ENCODE data around the gene STK40.

The STK40 gene

DNA sequence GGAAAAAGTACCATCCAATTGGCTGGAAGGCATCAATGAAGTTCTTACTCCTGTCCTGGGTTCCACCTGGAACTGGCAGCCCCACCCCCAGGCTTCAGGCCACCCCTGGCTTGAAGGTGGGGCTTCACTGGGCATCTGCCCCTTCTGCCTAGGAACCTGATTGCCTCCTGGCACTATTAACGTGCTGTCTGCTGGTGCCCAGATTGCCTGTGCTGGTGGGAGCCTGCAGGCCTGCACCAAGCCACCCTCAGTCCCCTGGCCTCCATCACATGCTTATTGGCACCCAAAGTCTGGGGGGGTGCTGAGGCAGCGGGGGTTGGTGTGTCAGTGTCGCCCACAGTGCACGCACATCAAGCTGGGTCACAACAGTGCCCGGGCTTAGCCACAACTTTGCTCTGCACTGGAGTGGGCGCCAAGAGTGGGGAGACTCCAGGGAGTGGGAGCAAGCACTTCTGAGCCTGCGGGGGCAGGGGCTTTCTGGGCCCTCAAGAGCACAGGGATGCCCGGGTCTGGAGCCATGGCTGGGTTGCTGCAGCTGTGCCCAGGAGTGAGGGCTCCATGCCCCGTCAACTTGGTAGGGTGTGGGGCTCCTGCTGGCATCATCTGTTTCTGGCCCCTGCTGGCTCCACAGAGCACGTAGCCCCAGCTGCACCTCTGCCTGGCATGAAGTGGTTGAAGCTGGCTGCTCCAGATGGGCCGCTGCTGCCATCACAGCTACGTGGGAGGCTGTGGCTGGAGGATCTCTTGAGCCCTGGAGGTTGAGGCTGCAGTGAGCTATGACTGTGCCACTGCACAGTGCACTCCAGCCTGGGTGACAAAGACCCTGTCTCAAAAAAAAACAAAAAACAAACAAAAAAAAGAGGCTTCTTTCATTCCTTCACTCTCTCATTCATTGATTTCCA is 16.1 kb upstream of the STK40 start:
- Histone ChIP-seq H3K9me3 (ENCODE audit: control insufficient read depth, insufficient read depth, low read length) (peaks cover 14% of the 10 kb centered on the region; the same call in 1 of the 2 replicates), H3K27ac (ENCODE audit: low read depth, low read length) (no peak overlapping the region), H3K4me1 (ENCODE audit: control insufficient read depth, low read length) (peaks cover 34% of the 10 kb centered on the region), H3K27me3 (ENCODE audit: control insufficient read depth, low read length) (no peaks in the 10 kb centered on the region), H4K20me1 (ENCODE audit: control insufficient read depth, insufficient read depth, low read depth, low read length) (no peaks in the 10 kb centered on the region), H3K4me3 (ENCODE audit: low read length) (no peak overlapping the region), H3F3A (ENCODE audit: control insufficient read depth, insufficient read depth) (peaks cover 12% of the 10 kb centered on the region), H3K36me3 (ENCODE audit: control insufficient read depth, low read length) (peaks cover 9% of the 10 kb centered on the region), H3K9me2 (replicated peaks; ENCODE audit: control insufficient read depth, low read length) (no peaks in the 10 kb centered on the region), H3K4me2 (ENCODE audit: low read length) (no peak overlapping the region), H3K79me2 (ENCODE audit: control insufficient read depth, low read length) (peaks cover 16% of the 10 kb centered on the region)
- TF ChIP-seq, protein P1, sequence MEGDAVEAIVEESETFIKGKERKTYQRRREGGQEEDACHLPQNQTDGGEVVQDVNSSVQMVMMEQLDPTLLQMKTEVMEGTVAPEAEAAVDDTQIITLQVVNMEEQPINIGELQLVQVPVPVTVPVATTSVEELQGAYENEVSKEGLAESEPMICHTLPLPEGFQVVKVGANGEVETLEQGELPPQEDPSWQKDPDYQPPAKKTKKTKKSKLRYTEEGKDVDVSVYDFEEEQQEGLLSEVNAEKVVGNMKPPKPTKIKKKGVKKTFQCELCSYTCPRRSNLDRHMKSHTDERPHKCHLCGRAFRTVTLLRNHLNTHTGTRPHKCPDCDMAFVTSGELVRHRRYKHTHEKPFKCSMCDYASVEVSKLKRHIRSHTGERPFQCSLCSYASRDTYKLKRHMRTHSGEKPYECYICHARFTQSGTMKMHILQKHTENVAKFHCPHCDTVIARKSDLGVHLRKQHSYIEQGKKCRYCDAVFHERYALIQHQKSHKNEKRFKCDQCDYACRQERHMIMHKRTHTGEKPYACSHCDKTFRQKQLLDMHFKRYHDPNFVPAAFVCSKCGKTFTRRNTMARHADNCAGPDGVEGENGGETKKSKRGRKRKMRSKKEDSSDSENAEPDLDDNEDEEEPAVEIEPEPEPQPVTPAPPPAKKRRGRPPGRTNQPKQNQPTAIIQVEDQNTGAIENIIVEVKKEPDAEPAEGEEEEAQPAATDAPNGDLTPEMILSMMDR (IDR thresholded peaks at IDR 0.05; ENCODE audit: low read depth, low read length, poor library complexity, severe bottlenecking), result no peak
- TF ChIP-seq EZH2phosphoT487 (IDR thresholded peaks at IDR 0.05; ENCODE audit: borderline replicate concordance, low read length), result no peak

DNA sequence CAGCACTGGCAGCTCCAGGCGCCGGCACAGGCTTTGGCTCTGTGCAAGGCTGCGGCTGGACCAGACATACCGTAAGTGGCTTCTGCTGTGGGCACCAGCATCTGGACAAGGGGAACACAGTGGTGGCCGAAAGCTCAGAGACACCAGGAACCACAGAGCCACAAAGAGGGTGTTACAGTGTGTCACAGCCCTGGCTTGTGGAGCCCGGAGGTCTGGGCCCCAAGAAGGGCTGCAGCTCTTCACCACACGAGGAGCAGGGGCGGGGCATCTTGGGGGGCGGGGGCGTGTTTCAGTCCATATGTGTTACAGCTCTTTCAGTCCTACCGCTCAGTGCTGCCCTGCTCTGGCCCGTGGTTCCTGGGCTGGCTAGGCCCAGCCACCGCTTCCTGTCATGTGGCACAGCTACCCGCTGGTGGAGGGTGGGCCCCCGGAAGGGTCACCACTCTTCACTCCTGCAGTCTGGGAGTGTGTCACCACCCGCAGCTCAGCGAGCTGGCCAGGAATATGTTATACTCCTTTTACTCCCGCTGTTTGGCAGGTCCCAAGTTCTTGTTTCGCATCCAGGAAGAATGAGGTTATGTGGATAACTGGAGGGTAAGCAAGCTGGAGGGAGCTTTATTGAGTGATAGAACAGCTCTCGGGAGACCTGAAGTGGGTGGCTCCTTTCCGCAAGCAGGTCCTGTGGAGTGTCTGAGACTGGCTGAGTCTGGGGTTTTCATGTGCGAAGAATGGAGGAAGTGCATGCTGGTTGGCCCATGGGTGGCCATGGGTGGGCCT is 15.3 kb upstream of the STK40 start:
- H3K27me3 ChIP-seq (ENCODE audit: control insufficient read depth, low read length), result no peaks in the 10 kb centered on the region
- H3F3A ChIP-seq (ENCODE audit: control insufficient read depth, insufficient read depth), result peaks cover 12% of the 10 kb centered on the region
- TF ChIP-seq EZH2phosphoT487 (IDR thresholded peaks at IDR 0.05; ENCODE audit: borderline replicate concordance, low read length), result no peak
- TF ChIP-seq, protein P1 (IDR thresholded peaks at IDR 0.05; ENCODE audit: low read depth, low read length, poor library complexity, severe bottlenecking), result no peak
- peaks cover 34% of the 10 kb centered on the region for H3K4me1 ChIP-seq (ENCODE audit: control insufficient read depth, low read length)
- H3K9me3 ChIP-seq (ENCODE audit: control insufficient read depth, insufficient read depth, low read length), result peaks cover 14% of the 10 kb centered on the region; the same call in 1 of the 2 replicates
- H3K79me2 ChIP-seq (ENCODE audit: control insufficient read depth, low read length), result peaks cover 24% of the 10 kb centered on the region
- H3K4me2 ChIP-seq (ENCODE audit: low read length), result no peak overlapping the region
- H3K36me3 ChIP-seq (ENCODE audit: control insufficient read depth, low read length), result peaks cover 17% of the 10 kb centered on the region
- H3K27ac ChIP-seq (ENCODE audit: low read depth, low read length), result no peak overlapping the region
- no peak overlapping the region for H3K4me3 ChIP-seq (ENCODE audit: low read length)
- H3K9me2 ChIP-seq (replicated peaks; ENCODE audit: control insufficient read depth, low read length), result no peaks in the 10 kb centered on the region
- H4K20me1 ChIP-seq (ENCODE audit: control insufficient read depth, insufficient read depth, low read depth, low read length), result no peaks in the 10 kb centered on the region

DNA sequence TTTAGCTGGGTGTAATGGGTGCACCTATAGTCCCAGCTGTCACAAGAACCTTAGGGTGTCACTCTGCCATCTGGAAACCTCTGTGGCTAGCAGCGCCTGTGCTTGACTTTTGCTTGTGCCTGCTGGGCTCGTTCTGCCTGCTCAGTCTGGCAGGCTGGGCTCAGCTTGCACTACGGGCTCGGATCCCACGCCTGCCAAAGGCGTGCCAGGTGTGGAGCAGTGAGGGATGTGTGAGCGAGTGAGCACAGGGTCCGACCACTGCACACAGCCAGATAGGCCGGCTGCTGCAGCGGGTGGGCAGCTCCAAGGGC is 14.7 kb upstream of the STK40 start:
- no peak overlapping the region for H3K4me3 ChIP-seq (ENCODE audit: low read length)

More for the DNA sequence above, 14.7 kb upstream of the STK40 start:
- Histone ChIP-seq H3K36me3 (ENCODE audit: control insufficient read depth, low read length) (peaks cover 18% of the 10 kb centered on the region), H4K20me1 (ENCODE audit: control insufficient read depth, insufficient read depth, low read depth, low read length) (no peaks in the 10 kb centered on the region), H3K4me1 (ENCODE audit: control insufficient read depth, low read length) (peaks cover 33% of the 10 kb centered on the region), H3K27me3 (ENCODE audit: control insufficient read depth, low read length) (no peaks in the 10 kb centered on the region), H3K9me3 (ENCODE audit: control insufficient read depth, insufficient read depth, low read length) (peaks cover 14% of the 10 kb centered on the region; the same call in 1 of the 2 replicates), H3F3A (ENCODE audit: control insufficient read depth, insufficient read depth) (peaks cover 12% of the 10 kb centered on the region), H3K79me2 (ENCODE audit: control insufficient read depth, low read length) (peaks cover 29% of the 10 kb centered on the region), H3K9me2 (replicated peaks; ENCODE audit: control insufficient read depth, low read length) (no peaks in the 10 kb centered on the region), H3K27ac (ENCODE audit: low read depth, low read length) (no peak overlapping the region), H3K4me2 (ENCODE audit: low read length) (no peak overlapping the region)
- TF ChIP-seq, protein P1 (IDR thresholded peaks at IDR 0.05; ENCODE audit: low read depth, low read length, poor library complexity, severe bottlenecking), result no peak
- no peak for TF ChIP-seq EZH2phosphoT487 (IDR thresholded peaks at IDR 0.05; ENCODE audit: borderline replicate concordance, low read length)

All from DOHH2 (cell line).